Panc1 (cell line): ENCODE measurements around the gene NRG2.

Experiments used
- POLR2AphosphoS5 ChIP-seq: IDR thresholded peaks from 2 replicates; pipeline ENCODE4 v1.6.1; 2012; ENCODE audit warnings: mild to moderate bottlenecking, low read depth, low read length, moderate library complexity
- SIN3A ChIP-seq: IDR thresholded peaks from 2 replicates; pipeline ENCODE4 v1.6.1; 2012; ENCODE audit warnings: low read depth, mild to moderate bottlenecking, low read length, moderate library complexity, borderline replicate concordance; ENCODE audit not compliant: insufficient read depth
- TF ChIP-seq, protein P1 (sequence below): fragments of 450-650 bp; IDR thresholded peaks from 2 replicates; pipeline ENCODE4 v1.5.1; 2017; ENCODE audit warnings: mild to moderate bottlenecking
- TF ChIP-seq, protein P2 (sequence below), 2 experiments: IDR thresholded peaks; 2 replicates each; pipeline ENCODE4 v1.6.1; 2011 to 2012; ENCODE audit warnings: low read depth in 2 of 2, control low read depth in 1 of 2, low read length in 1 of 2, mild to moderate bottlenecking in 1 of 2, moderate library complexity in 1 of 2; ENCODE audit not compliant: insufficient read depth in 1 of 2

DNA sequence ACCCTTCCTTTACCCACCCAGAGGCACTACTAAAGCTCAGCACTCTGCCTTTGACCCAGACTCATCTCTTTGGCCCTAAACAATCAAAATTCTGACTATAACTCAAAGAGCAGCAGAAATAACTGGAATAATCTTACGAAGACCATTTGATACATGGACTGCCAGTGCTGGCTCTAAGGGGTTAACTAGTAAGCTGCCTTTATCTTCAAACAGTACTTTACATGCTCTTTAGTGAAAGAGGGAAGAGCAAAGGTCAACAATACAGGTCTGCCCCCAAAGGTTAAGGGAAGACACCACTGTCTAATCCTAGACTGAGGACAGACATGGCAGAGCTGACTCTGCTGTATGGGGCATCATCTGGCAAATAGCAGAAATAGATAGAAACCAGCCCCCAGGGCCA is 45.8 kb downstream of the NRG2 start:
- TF ChIP-seq, protein P1, sequence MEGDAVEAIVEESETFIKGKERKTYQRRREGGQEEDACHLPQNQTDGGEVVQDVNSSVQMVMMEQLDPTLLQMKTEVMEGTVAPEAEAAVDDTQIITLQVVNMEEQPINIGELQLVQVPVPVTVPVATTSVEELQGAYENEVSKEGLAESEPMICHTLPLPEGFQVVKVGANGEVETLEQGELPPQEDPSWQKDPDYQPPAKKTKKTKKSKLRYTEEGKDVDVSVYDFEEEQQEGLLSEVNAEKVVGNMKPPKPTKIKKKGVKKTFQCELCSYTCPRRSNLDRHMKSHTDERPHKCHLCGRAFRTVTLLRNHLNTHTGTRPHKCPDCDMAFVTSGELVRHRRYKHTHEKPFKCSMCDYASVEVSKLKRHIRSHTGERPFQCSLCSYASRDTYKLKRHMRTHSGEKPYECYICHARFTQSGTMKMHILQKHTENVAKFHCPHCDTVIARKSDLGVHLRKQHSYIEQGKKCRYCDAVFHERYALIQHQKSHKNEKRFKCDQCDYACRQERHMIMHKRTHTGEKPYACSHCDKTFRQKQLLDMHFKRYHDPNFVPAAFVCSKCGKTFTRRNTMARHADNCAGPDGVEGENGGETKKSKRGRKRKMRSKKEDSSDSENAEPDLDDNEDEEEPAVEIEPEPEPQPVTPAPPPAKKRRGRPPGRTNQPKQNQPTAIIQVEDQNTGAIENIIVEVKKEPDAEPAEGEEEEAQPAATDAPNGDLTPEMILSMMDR = no peak
- TF ChIP-seq, protein P2, sequence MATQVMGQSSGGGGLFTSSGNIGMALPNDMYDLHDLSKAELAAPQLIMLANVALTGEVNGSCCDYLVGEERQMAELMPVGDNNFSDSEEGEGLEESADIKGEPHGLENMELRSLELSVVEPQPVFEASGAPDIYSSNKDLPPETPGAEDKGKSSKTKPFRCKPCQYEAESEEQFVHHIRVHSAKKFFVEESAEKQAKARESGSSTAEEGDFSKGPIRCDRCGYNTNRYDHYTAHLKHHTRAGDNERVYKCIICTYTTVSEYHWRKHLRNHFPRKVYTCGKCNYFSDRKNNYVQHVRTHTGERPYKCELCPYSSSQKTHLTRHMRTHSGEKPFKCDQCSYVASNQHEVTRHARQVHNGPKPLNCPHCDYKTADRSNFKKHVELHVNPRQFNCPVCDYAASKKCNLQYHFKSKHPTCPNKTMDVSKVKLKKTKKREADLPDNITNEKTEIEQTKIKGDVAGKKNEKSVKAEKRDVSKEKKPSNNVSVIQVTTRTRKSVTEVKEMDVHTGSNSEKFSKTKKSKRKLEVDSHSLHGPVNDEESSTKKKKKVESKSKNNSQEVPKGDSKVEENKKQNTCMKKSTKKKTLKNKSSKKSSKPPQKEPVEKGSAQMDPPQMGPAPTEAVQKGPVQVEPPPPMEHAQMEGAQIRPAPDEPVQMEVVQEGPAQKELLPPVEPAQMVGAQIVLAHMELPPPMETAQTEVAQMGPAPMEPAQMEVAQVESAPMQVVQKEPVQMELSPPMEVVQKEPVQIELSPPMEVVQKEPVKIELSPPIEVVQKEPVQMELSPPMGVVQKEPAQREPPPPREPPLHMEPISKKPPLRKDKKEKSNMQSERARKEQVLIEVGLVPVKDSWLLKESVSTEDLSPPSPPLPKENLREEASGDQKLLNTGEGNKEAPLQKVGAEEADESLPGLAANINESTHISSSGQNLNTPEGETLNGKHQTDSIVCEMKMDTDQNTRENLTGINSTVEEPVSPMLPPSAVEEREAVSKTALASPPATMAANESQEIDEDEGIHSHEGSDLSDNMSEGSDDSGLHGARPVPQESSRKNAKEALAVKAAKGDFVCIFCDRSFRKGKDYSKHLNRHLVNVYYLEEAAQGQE (IDR thresholded peaks at IDR 0.05; ENCODE audit: insufficient read depth in 1 of 2, low read depth in 2 of 2, low read length in 1 of 2) = no peak
- no peak for TF ChIP-seq SIN3A
- no peak for TF ChIP-seq POLR2AphosphoS5
